Transverse colon (tissue), 4 donors: ENCODE measurements around the gene RTKN.

Experiments
- CTCF ChIP-seq, 5 experiments: fragments of 200-600 bp in 3 of 5; fragments of 450-650 bp in 2 of 5; sonication (generic) in 3 of 5; IDR thresholded peaks; 1 replicate in 2 of 5; 2 replicates in 3 of 5; pipeline ENCODE4 v1.5.1; 2016 to 2017; ENCODE audit warnings: antibody characterized with exemption in 5 of 5, inconsistent platforms in 3 of 5, mild to moderate bottlenecking in 2 of 5, moderate library complexity in 1 of 5
- POLR2A ChIP-seq: fragments of 450-650 bp; IDR thresholded peaks from one replicate; pipeline ENCODE4 v1.6.1; 2016; ENCODE audit warnings: antibody characterized with exemption, mild to moderate bottlenecking, moderate library complexity
- POLR2AphosphoS5 ChIP-seq, 3 donors: sonication (generic); formaldehyde crosslinking; IDR thresholded peaks; one replicate each; pipeline ENCODE4 v1.6.1; 2016; ENCODE audit warnings: antibody characterized with exemption in 3 of 3

GRCh38 chr2:74401891-74402290 lies 39.8 kb downstream of the RTKN start:
- TF ChIP-seq CTCF (IDR thresholded peaks at IDR 0.05) (no peak), POLR2A (no peak), POLR2AphosphoS5 (IDR thresholded peaks at IDR 0.05) (no peak)
